Mucosa of stomach (tissue), 1 donor: ENCODE measurements around the gene CABLES1.

Experiments used
- H3K27me3 ChIP-seq: one replicate; pipeline ENCODE4 v1.7.0; 2013; ENCODE audit warnings: mild to moderate bottlenecking, low read length; ENCODE audit not compliant: control insufficient read depth, insufficient read depth
- H3K36me3 ChIP-seq: one replicate; pipeline ENCODE4 v1.7.0; 2013; ENCODE audit warnings: low read length; ENCODE audit not compliant: control insufficient read depth, insufficient read depth
- H3K4me1 ChIP-seq: one replicate; pipeline ENCODE4 v1.7.0; 2013; ENCODE audit warnings: mild to moderate bottlenecking, low read length; ENCODE audit not compliant: control insufficient read depth, insufficient read depth
- H3K4me3 ChIP-seq: one replicate; pipeline ENCODE4 v1.7.0; 2013; ENCODE audit warnings: low read length
- H3K9ac ChIP-seq: one replicate; pipeline ENCODE4 v1.7.0; 2013; ENCODE audit warnings: mild to moderate bottlenecking, low read length, moderate library complexity
- H3K9me3 ChIP-seq: one replicate; pipeline ENCODE4 v1.7.0; 2013; ENCODE audit warnings: mild to moderate bottlenecking, low read length, moderate library complexity; ENCODE audit not compliant: control insufficient read depth
- donor health status: Pancreatic carcinoma.

The CABLES1 gene

DNA sequence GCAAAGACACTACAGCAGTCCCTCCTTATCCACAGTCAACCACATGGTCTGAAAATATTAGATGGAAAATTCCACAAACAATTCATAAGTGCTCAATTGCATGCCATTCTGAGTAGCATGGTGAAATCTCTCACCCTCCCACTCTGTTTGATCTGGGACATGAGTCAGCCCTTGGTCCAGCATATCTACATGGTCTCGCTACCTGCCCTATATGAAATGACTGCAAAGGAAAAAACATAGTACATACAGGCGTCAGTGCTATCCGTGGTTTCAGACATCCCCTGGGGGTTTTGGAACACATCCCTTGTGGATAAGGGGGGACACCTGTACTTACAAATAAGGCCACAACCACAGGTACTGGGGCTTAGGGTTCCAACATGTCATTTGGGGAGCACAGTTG, 73.7 kb downstream of the CABLES1 start:
- Histone ChIP-seq H3K4me3 (no peak overlapping the region), H3K27me3 (no peaks in the 10 kb centered on the region), H3K36me3 (no peaks in the 10 kb centered on the region), H3K4me1 (peaks cover 34% of the 10 kb centered on the region), H3K9me3 (no peaks in the 10 kb centered on the region), H3K9ac (no peak overlapping the region)

- Histone ChIP-seq H3K9ac (no peak overlapping the region), H3K27me3 (no peaks in the 10 kb centered on the region), H3K36me3 (no peaks in the 10 kb centered on the region), H3K4me3 (no peak overlapping the region), H3K4me1 (peaks cover 34% of the 10 kb centered on the region), H3K9me3 (no peaks in the 10 kb centered on the region)
Measured at GRCh38 chr18:23209796-23210195, 74.5 kb downstream of the CABLES1 start.

DNA sequence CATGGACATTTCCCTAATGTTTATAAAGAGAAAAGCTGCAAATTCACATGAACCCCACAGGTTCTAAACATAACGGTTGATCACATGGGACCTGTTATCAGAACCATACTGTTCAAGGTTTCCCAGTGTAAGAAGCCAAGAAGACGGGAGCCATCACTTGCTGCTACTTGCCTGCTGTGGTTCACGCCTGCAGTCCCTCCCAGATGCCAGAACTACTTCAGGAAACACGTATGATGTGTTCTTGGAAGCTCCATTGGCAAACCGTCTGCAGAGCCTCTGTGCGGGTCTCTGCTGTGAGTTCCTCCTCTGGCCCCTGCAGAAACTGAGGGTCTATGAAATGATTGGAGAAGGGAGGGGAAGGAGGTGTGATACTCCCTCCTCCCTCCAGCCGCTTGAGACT, 75.2 kb downstream of the CABLES1 start:
- H3K9ac ChIP-seq: no peak overlapping the region
- H3K4me1 ChIP-seq: peaks cover 34% of the 10 kb centered on the region
- H3K36me3 ChIP-seq: no peaks in the 10 kb centered on the region
- no peaks in the 10 kb centered on the region for H3K27me3 ChIP-seq
- H3K9me3 ChIP-seq: no peaks in the 10 kb centered on the region
- no peak overlapping the region for H3K4me3 ChIP-seq

DNA sequence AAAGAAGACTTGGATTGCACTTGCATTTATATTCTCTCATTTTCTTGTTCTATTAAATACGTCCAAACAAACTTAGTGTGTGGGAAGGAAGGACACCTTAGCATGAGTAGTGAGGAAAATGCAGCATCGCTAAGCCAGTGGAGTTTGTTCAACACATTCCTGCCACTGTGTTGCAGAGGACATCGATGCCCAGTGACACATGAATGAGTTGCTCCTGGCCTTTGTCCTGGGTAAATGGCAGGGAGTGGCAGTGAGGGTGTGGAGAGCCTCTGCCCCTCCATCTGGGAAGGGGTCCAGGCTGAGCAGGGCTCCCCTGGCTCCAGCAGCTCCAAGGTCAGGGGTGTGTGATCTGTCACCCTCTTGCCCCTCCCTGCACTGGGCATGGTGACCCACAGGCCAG, 75.9 kb downstream of the CABLES1 start:
- Histone ChIP-seq H3K9me3 (no peaks in the 10 kb centered on the region), H3K27me3 (no peaks in the 10 kb centered on the region), H3K36me3 (no peaks in the 10 kb centered on the region), H3K4me1 (peaks cover 31% of the 10 kb centered on the region), H3K9ac (no peak overlapping the region), H3K4me3 (no peak overlapping the region)

DNA sequence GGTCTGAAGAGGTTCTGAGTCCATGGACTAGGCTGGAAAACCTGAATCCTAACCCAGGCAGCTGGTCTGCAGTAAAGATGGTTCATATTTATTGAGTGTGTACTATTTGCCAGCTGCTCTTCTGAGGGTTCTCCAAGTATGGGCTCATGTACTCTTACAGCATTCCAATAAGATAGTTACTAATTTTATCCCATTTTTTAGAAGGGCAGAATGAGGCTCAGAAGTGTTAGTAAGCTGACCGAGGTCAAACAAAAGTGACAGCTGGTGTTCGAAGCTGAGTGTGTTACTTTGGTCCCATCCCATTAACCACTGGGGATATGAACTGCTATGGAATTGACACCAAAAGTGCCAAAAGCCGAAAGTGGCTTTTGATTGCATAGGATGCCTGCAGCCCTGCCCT, 76.9 kb downstream of the CABLES1 start:
- Histone ChIP-seq H3K9me3 (no peaks in the 10 kb centered on the region), H3K9ac (no peak overlapping the region), H3K4me1 (peaks cover 23% of the 10 kb centered on the region), H3K36me3 (no peaks in the 10 kb centered on the region), H3K27me3 (no peaks in the 10 kb centered on the region), H3K4me3 (no peak overlapping the region)

DNA sequence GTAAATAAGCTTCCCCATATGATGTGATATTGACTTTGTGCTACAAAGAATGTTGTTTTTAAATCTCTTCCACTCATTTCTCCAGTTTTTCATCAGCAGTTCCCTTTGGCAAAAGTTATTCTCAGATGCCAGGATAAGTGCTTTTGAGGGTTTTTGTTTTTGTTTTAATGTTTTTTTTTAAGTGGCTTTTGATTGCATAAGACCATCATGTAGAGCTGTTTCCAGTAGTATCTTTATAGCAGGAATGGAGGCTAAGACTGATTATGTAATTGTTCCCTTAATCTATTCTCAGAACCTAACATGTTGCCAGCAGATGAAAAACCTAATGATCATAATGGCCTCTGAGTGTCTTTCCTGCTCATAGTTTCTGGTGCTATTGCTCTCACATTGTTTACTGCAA, 77.9 kb downstream of the CABLES1 start:
- H3K9me3 ChIP-seq: no peaks in the 10 kb centered on the region
- H3K9ac ChIP-seq: no peak overlapping the region
- H3K27me3 ChIP-seq: no peaks in the 10 kb centered on the region
- H3K4me3 ChIP-seq: no peak overlapping the region
- no peaks in the 10 kb centered on the region for H3K36me3 ChIP-seq
- peaks cover 12% of the 10 kb centered on the region for H3K4me1 ChIP-seq

DNA sequence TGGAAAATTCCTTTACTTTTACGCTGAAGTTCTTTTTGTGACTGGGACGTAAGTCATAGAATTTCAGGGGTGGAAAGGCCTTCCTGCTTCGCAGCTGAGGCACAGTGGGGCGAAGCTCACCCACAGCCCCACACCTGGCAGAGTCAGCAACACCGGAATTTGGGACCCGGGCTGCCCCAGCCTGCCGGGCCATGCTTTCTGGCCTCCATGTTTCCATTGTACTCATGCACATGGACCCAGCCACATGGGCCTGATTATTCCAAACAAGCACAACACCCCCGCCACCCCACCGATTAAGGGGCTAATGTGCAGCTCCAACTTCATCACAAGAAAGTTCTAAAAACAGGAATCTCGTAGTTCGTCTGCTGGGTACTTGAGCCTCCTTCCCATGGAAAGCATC, 82.5 kb downstream of the CABLES1 start:
- Histone ChIP-seq H3K4me3 (no peak overlapping the region), H3K27me3 (no peaks in the 10 kb centered on the region), H3K9ac (no peak overlapping the region), H3K4me1 (no peaks in the 10 kb centered on the region), H3K36me3 (no peaks in the 10 kb centered on the region), H3K9me3 (no peaks in the 10 kb centered on the region)

DNA sequence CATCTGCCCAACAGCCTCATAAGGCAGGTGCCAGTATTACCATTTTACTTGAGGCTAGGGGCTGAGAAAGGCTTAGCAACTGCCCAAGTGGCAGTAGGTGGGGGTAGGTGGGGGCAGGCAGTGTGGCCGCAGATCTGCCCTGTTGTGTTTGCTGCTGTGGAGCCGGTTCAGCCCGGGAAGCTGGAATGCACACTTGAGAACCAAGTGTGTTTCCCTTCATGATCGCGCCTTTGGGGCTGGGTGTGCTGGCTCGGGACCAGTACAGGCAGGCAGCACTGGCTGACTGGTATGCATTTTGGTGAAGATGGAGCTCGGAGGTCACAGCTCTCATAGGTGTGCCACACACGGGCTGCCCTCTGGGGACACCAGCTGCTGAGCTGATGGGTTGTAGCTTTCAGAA, 85.1 kb downstream of the CABLES1 start:
- Histone ChIP-seq H3K4me3 (no peak overlapping the region), H3K36me3 (no peaks in the 10 kb centered on the region), H3K9ac (no peak overlapping the region), H3K9me3 (no peaks in the 10 kb centered on the region), H3K4me1 (no peaks in the 10 kb centered on the region), H3K27me3 (no peaks in the 10 kb centered on the region)

DNA sequence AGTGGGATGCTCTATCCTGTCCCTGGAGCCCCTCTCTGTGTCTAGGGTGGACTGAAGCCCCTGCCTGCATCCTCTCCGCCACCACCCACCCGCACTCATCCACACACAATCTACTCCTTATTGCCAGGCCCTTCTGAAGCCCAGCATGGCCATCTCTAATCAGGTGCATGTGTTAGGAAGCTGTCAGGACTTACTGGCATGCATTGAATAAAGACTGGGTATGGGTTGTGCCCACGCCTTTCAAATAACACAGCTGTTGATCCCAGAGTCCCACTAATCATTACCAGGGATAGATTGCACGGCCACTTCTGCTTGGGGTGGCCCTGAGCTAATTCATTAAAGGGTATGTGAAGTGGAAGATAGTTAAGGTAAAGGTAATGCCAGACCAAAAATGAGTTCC, 88.4 kb downstream of the CABLES1 start:
- H3K9ac ChIP-seq: no peak overlapping the region

DNA sequence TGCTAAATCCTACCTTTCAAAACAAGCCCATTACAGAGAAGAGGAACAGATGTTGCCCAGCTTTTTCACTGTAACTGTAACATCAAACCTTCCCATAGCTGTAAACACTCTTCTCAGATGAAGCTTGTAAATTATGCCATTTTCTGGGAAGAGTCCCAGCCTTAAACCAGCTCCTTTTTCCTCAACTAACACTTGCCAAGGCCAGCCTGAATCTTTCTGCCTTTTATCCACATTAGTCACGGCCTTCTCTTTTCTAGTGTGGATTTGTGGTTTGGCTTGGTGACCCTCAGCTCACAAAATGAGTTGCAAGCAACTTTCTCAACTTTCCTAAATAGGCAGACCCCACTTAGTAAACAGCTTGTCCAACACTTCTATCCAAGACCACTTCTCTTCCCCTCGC, 90.2 kb downstream of the CABLES1 start:
- Histone ChIP-seq H3K9ac (no peak overlapping the region), H3K27me3 (no peaks in the 10 kb centered on the region), H3K4me1 (peaks cover 22% of the 10 kb centered on the region)

More for the DNA sequence above, 88.4 kb downstream of the CABLES1 start:
- Histone ChIP-seq H3K4me1 (peaks cover 22% of the 10 kb centered on the region), H3K4me3 (no peak overlapping the region), H3K36me3 (no peaks in the 10 kb centered on the region), H3K9me3 (no peaks in the 10 kb centered on the region), H3K27me3 (no peaks in the 10 kb centered on the region)

GRCh38 chr18:23226391-23226790, 91.1 kb downstream of the CABLES1 start:
- H3K36me3 ChIP-seq: no peaks in the 10 kb centered on the region
- H3K27me3 ChIP-seq: no peaks in the 10 kb centered on the region
- H3K4me3 ChIP-seq: no peak overlapping the region
- H3K9ac ChIP-seq: no peak overlapping the region
- H3K4me1 ChIP-seq: peaks cover 22% of the 10 kb centered on the region
- no peaks in the 10 kb centered on the region for H3K9me3 ChIP-seq

More for the DNA sequence above, 90.2 kb downstream of the CABLES1 start:
- H3K36me3 ChIP-seq: no peaks in the 10 kb centered on the region
- H3K4me3 ChIP-seq: no peak overlapping the region
- no peaks in the 10 kb centered on the region for H3K9me3 ChIP-seq

DNA sequence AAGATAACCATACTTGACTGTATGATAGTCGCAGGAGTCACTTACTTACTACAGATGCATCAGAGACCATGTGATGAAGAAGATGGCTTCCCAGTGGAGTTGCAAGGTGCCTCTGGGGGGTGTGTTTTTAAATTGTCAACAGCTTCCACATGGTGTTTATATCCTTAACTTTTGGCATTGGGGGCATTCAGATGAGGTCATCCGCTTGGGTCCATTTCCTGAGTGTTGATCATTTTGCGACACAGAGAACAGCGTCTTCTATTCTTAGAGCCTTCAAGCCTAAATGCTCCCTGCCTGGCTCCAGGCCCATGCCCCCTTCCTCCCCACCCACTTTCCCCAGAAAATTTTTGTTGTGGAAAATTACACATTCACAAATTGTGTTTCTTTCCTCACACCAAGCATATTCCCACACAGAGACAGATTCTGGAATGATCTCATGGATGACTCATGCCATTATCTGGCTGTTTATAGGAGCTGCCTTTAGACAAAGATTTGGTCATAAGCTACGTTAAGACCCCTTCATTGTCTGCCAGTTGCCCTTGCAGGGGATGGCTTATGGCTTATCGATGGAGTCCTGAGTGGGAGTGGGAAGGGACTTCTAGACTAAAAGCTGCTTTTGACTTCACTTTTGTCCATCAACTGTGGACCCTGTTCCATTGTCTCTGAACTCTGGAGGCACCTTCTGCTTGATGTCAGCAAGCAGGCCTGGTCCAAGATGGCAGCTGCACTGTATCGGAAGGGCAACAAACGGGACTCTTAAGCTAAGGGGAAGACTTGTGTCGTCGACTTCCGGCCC, 91.8 kb downstream of the CABLES1 start:
- peaks cover 22% of the 10 kb centered on the region for H3K4me1 ChIP-seq
- H3K9me3 ChIP-seq: no peaks in the 10 kb centered on the region
- no peak overlapping the region for H3K9ac ChIP-seq
- no peak overlapping the region for H3K4me3 ChIP-seq
- no peaks in the 10 kb centered on the region for H3K27me3 ChIP-seq
- no peaks in the 10 kb centered on the region for H3K36me3 ChIP-seq

GRCh38 chr18:23227726-23228070, 92.4 kb downstream of the CABLES1 start:
- peaks cover 22% of the 10 kb centered on the region for H3K4me1 ChIP-seq
- H3K9ac ChIP-seq: no peak overlapping the region
- H3K36me3 ChIP-seq: peaks cover 4% of the 10 kb centered on the region
- no peaks in the 10 kb centered on the region for H3K27me3 ChIP-seq
- H3K4me3 ChIP-seq: no peak overlapping the region
- H3K9me3 ChIP-seq: no peaks in the 10 kb centered on the region
